H1 (cell line): ENCODE results near the gene FKBP1B. TPM values are rescaled to one million over a fixed set of nuclear protein-coding genes. Genes with fewer than 3 reads are reported as not detected.
"Not testable (repeated sequence)": the region's sequence is repeated elsewhere in the genome, so short reads cannot be mapped to it uniquely, and the experiment has no call there.

Source experiments
- CTCF ChIA-PET: fragments of 300-600 bp; sonication (Branson Sonifier 250); formaldehyde crosslinking; loops from one replicate; lab custom pipeline; 2021; ENCODE audit not compliant: partially characterized antibody; lab: Charles Lee
- POLR2A ChIA-PET: fragments of 300-600 bp; sonication (Branson Sonifier 250); formaldehyde crosslinking; loops from one replicate; lab custom pipeline; 2021; ENCODE audit warnings: inconsistent platforms; ENCODE audit not compliant: partially characterized antibody; lab: Charles Lee
- DNase-seq, 2 experiments: peaks; one replicate each; pipeline versions ENCODE4 v3.0.0 to v3.0.0-alpha.2; 2010 to 2022; ENCODE audit warnings: low spot score in 2 of 2, low read depth in 1 of 2, mixed read lengths in 1 of 2
- FAIRE-seq: peaks from 2 replicates; lab custom pipeline; 2011; peaks lifted over from hg19 to GRCh38; lab: Jason Lieb, UNC
- H2AFZ ChIP-seq: 2 replicates; pipeline ENCODE4 v1.8.1; 2012; ENCODE audit warnings: low read length, inconsistent platforms
- H2AK5ac ChIP-seq: 2 replicates; pipeline ENCODE4 v1.6.1; 2013; ENCODE audit warnings: low read depth, low read length
- H2BK120ac ChIP-seq: replicated peaks from 2 replicates; pipeline ENCODE3; 2013; ENCODE audit warnings: low read depth, low read length, inconsistent platforms
- H2BK12ac ChIP-seq: 2 replicates; pipeline ENCODE4 v1.6.1; 2013; ENCODE audit warnings: low read depth, low read length
- H2BK15ac ChIP-seq: 2 replicates; pipeline ENCODE4 v1.6.1; 2013; ENCODE audit warnings: low read length
- H2BK20ac ChIP-seq: 2 replicates; pipeline ENCODE4 v1.6.1; 2013; ENCODE audit warnings: low read length
- H2BK5ac ChIP-seq: 2 replicates; pipeline ENCODE4 v1.6.1; 2013; ENCODE audit warnings: low read depth, low read length
- H3K14ac ChIP-seq: 2 replicates; pipeline ENCODE4 v1.6.1; 2013; ENCODE audit warnings: inconsistent platforms; ENCODE audit not compliant: insufficient read length
- H3K18ac ChIP-seq: 2 replicates; pipeline ENCODE4 v1.6.1; 2013; ENCODE audit warnings: low read length; ENCODE audit errors: extremely low read depth
- H3K23ac ChIP-seq: 2 replicates; pipeline ENCODE4 v1.6.1; 2013; ENCODE audit warnings: inconsistent platforms; ENCODE audit not compliant: insufficient read length
- H3K23me2 ChIP-seq: 2 replicates; pipeline ENCODE4 v1.6.1; 2013; ENCODE audit warnings: low read depth, low read length
- H3K27ac ChIP-seq: 2 replicates; pipeline ENCODE4 v1.6.1; 2011; ENCODE audit warnings: low read depth, low read length, inconsistent platforms
- H3K27me3 ChIP-seq, 4 experiments: replicated peaks in 1 of 4; 1 replicate in 1 of 4; 2 replicates in 3 of 4; pipeline versions ENCODE4 v1.6.1 to v1.8.1; 2011 to 2013; ENCODE audit warnings: low read length in 3 of 4, mild to moderate bottlenecking in 3 of 4, inconsistent platforms in 2 of 4, mixed read lengths in 2 of 4, moderate library complexity in 1 of 4; ENCODE audit not compliant: control insufficient read depth in 3 of 4, insufficient read depth in 3 of 4; ENCODE audit errors: extremely low read depth in 1 of 4
- H3K36me3 ChIP-seq, 4 experiments: 2 replicates each; pipeline versions ENCODE4 v1.6.1 to v1.8.1; 2011 to 2013; ENCODE audit warnings: mild to moderate bottlenecking in 4 of 4, low read length in 3 of 4, moderate library complexity in 2 of 4, control low read depth in 1 of 4, inconsistent platforms in 1 of 4; ENCODE audit not compliant: insufficient read depth in 4 of 4, control insufficient read depth in 2 of 4
- H3K4ac ChIP-seq: replicated peaks from 2 replicates; pipeline ENCODE3; 2013; ENCODE audit warnings: low read length, low read depth, mixed read lengths, inconsistent platforms; ENCODE audit not compliant: insufficient read length
- H3K4me1 ChIP-seq, 4 experiments: replicated peaks in 1 of 4; 1 replicate in 1 of 4; 2 replicates in 3 of 4; pipeline versions ENCODE4 v1.6.1 to v1.8.1; 2011 to 2013; ENCODE audit warnings: low read length in 3 of 4, inconsistent platforms in 2 of 4, mixed read lengths in 1 of 4; ENCODE audit not compliant: insufficient read depth in 4 of 4, control insufficient read depth in 3 of 4
- H3K4me2 ChIP-seq, 2 experiments: 2 replicates each; pipeline versions ENCODE4 v1.6.1 to v1.8.1; 2011 to 2013; ENCODE audit warnings: low read depth in 2 of 2, low read length in 2 of 2, control low read depth in 1 of 2, inconsistent platforms in 1 of 2, mild to moderate bottlenecking in 1 of 2; ENCODE audit not compliant: insufficient read depth in 1 of 2
- H3K4me3 ChIP-seq, 4 experiments: fragments of 200-600, 300-600 bp in 1 of 4; sonication (generic), shearing (Covaris generic), sonication (Bioruptor Twin) in 1 of 4; 2 replicates each; pipeline versions ENCODE4 v1.5.1 to v1.8.1; 2011 to 2016; ENCODE audit warnings: low read length in 4 of 4, low read depth in 3 of 4, control low read depth in 2 of 4, inconsistent platforms in 2 of 4, mild to moderate bottlenecking in 2 of 4, mixed read lengths in 1 of 4, moderate library complexity in 1 of 4; ENCODE audit not compliant: insufficient read depth in 2 of 4; ENCODE audit errors: extremely low read depth in 1 of 4
- H3K56ac ChIP-seq: replicated peaks from 2 replicates; pipeline ENCODE3; 2013; ENCODE audit warnings: low read depth, mild to moderate bottlenecking, mixed read lengths, low read length, inconsistent platforms; ENCODE audit not compliant: insufficient read length
- H3K79me1 ChIP-seq: 2 replicates; pipeline ENCODE4 v1.6.1; 2013; ENCODE audit warnings: low read depth, low read length, control low read depth
- H3K79me2 ChIP-seq, 2 experiments: 2 replicates each; pipeline versions ENCODE4 v1.6.1 to v1.8.1; 2012 to 2013; ENCODE audit warnings: low read length in 2 of 2, mild to moderate bottlenecking in 2 of 2, inconsistent platforms in 1 of 2; ENCODE audit not compliant: insufficient read depth in 2 of 2, control insufficient read depth in 1 of 2
- H3K9ac ChIP-seq, 4 experiments: replicated peaks in 1 of 4; 1 replicate in 1 of 4; 2 replicates in 3 of 4; pipeline versions ENCODE4 v1.6.1 to v1.8.1; 2011 to 2013; ENCODE audit warnings: low read depth in 3 of 4, low read length in 3 of 4, control low read depth in 2 of 4, mild to moderate bottlenecking in 2 of 4, moderate library complexity in 2 of 4, inconsistent platforms in 1 of 4; ENCODE audit errors: extremely low read depth in 1 of 4
- H3K9me3 ChIP-seq, 2 experiments: 2 replicates each; pipeline versions ENCODE4 v1.6.1 to v1.8.1; 2012 to 2013; ENCODE audit warnings: mild to moderate bottlenecking in 2 of 2, moderate library complexity in 2 of 2, control low read depth in 1 of 2, inconsistent platforms in 1 of 2, low read depth in 1 of 2, low read length in 1 of 2, mixed read lengths in 1 of 2; ENCODE audit not compliant: insufficient read depth in 2 of 2
- H4K20me1 ChIP-seq, 2 experiments: replicated peaks in 1 of 2; 2 replicates each; pipeline versions ENCODE3 to v1.8.1; 2011 to 2013; ENCODE audit warnings: inconsistent platforms in 2 of 2, low read length in 2 of 2, mild to moderate bottlenecking in 1 of 2; ENCODE audit not compliant: insufficient read depth in 2 of 2, control insufficient read depth in 1 of 2
- H4K5ac ChIP-seq: 2 replicates; pipeline ENCODE4 v1.6.1; 2013; ENCODE audit warnings: low read length, low read depth, mixed read lengths, inconsistent platforms; ENCODE audit not compliant: insufficient read length
- H4K8ac ChIP-seq: 2 replicates; pipeline ENCODE4 v1.8.0; 2013; ENCODE audit warnings: mild to moderate bottlenecking, moderate library complexity, low read length, inconsistent platforms; ENCODE audit not compliant: insufficient read depth; ENCODE audit errors: extremely low read depth
- H4K91ac ChIP-seq: replicated peaks from 2 replicates; pipeline ENCODE3; 2013; ENCODE audit warnings: low read length, mixed read lengths, inconsistent platforms; ENCODE audit not compliant: insufficient read length
- WGBS, 2 experiments: shearing (Covaris generic) in 1 of 2; methylation state at CpG; one replicate each; pipeline versions ENCODE4 v1.1.6 to v1.1.7; 2013 to 2015; ENCODE audit warnings: low lambda C conversion rate in 2 of 2, mixed read lengths in 2 of 2, inconsistent platforms in 1 of 2, low coverage in 1 of 2, missing lambda C conversion rate in 1 of 2; ENCODE audit not compliant: insufficient replicate concordance in 2 of 2, insufficient coverage in 1 of 2, insufficient read length in 1 of 2; ENCODE audit errors: extremely low coverage in 1 of 2, missing lambda C conversion rate in 1 of 2; 5-methylcytosine and 5-hydroxymethylcytosine counted together
- polyA plus RNA-seq, 7 experiments: library from polyadenylated mRNA; depleted of rRNA in 3 of 7; stranded (reverse) in 5 of 7; unstranded in 2 of 7; fragments of >200 nt in 5 of 7; fragments of 200-250 nt in 2 of 7; gene quantifications; 1 replicate in 5 of 7; 2 replicates in 1 of 7; 4 replicates in 1 of 7; pipeline versions ENCODE4 v1.2.1 to v1.2.3, GENCODE V29; 2011 to 2013; ENCODE audit warnings: missing spikeins in 2 of 7, mixed read lengths in 2 of 7
- total RNA-seq: library from RNA; stranded (reverse); fragmentation: NEBNext Ultra II Directional; extraction: Animal tissue kit (Norgen Biotek cat#: 25700); gene quantifications from 2 replicates; pipeline ENCODE4 v1.2.1, GENCODE V29; 2021

Gene FKBP1B
- total and polyA plus RNA-seq, 2 of the 8 experiments (the other 6 are each of a cell fraction or from before 2014, with no cell fraction given), result 50.8 to 151 TPM

DNA sequence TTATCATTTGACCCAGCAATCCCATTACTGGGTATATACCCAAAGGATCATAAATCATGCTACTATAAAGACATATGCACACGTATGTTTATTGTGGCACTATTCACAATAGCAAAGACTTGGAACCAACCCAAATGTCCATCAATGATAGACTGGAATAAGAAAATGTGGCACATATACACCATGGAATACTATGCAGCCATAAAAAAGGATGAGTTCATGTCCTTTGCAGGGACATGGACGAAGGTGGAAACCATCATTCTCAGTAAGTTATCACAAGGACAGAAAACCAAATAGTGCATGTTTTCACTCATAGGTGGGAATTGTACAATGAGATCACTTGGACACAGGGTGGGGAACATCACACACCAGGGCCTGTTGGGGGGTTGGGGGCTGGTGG, 51.2 kb downstream of the FKBP1B start:
- H2BK120ac ChIP-seq, H3K14ac ChIP-seq, H4K91ac ChIP-seq, H2AK5ac ChIP-seq, H3K79me1 ChIP-seq, H4K5ac ChIP-seq, H3K9ac ChIP-seq, H3K36me3 ChIP-seq, H3K79me2 ChIP-seq, H3K4me2 ChIP-seq, H2BK20ac ChIP-seq, H2BK12ac ChIP-seq, H3K23ac ChIP-seq, H3K56ac ChIP-seq, H3K18ac ChIP-seq, H4K20me1 ChIP-seq, H3K4me3 ChIP-seq, CTCF ChIA-PET, DNase-seq, H4K8ac ChIP-seq, H3K23me2 ChIP-seq, FAIRE-seq, H2AFZ ChIP-seq, H3K27me3 ChIP-seq, H2BK5ac ChIP-seq, H3K9me3 ChIP-seq, H2BK15ac ChIP-seq, H3K4me1 ChIP-seq, POLR2A ChIA-PET, H3K4ac ChIP-seq, H3K27ac ChIP-seq: not testable (repeated sequence)
- WGBS, 2 experiments, result 89% methylated on average over 2 of the region's 2 CpGs; no CpG with 5 or more reads in 1 of the 2 experiments
